ENCODE data around the gene RFPL4A.
"Not testable (repeated sequence)": the region's sequence is repeated elsewhere in the genome, so short reads cannot be mapped to it uniquely, and the experiment has no call there.

The RFPL4A gene

GRCh38 chr19:55758797-55759196, at the start of gene RFPL4A:
TSS of gene RFPL4A (plus strand) at chr19:55759097. CDS start at chr19:55761801, 2,704 bp downstream.
- DNase-seq: not testable (repeated sequence)

GRCh38 chr19:55711719-55712118, 47.2 kb upstream of the RFPL4A start:
- DNase-seq: no peak

- DNase-seq: no peak
Measured at GRCh38 chr19:55712804-55713631, 45.9 kb upstream of the RFPL4A start.

GRCh38 chr19:55716531-55716930, 42.4 kb upstream of the RFPL4A start:
- DNase-seq: no peak

- DNase-seq: no peak
Measured at GRCh38 chr19:55717251-55717650, 41.6 kb upstream of the RFPL4A start.

GRCh38 chr19:55717879-55718711, 40.8 kb upstream of the RFPL4A start:
- DNase-seq: not testable (repeated sequence)

- no peak for DNase-seq
Measured at GRCh38 chr19:55720214-55720746, 38.6 kb upstream of the RFPL4A start.

GRCh38 chr19:55720801-55721200, 38.1 kb upstream of the RFPL4A start:
- no peak for DNase-seq

- no peak for DNase-seq
Measured at GRCh38 chr19:55723491-55723890, 35.4 kb upstream of the RFPL4A start.

- not testable (repeated sequence) for DNase-seq
Measured at GRCh38 chr19:55730378-55730777, 28.5 kb upstream of the RFPL4A start.

GRCh38 chr19:55738302-55738701, 20.6 kb upstream of the RFPL4A start, which contains the start of gene NLRP9:
TSS of gene NLRP9 (minus strand) at chr19:55738402. CDS start at chr19:55738374, 28 bp downstream.
- no peak for DNase-seq

GRCh38 chr19:55750715-55751114, 8.2 kb upstream of the RFPL4A start:
- DNase-seq: no peak

- DNase-seq: no peak
Measured at GRCh38 chr19:55753401-55753800, 5.5 kb upstream of the RFPL4A start.

- DNase-seq: not testable (repeated sequence)
Measured at GRCh38 chr19:55756808-55757207, 2.1 kb upstream of the RFPL4A start.

- no peak for DNase-seq
Measured at GRCh38 chr19:55766466-55766865, 7.6 kb downstream of the RFPL4A start.

- DNase-seq: not testable (repeated sequence)
Measured at GRCh38 chr19:55768818-55769217, 9.9 kb downstream of the RFPL4A start, which contains the start of gene RFPL4AL1. TSS of gene RFPL4AL1 (plus strand) at chr19:55769118. CDS start at chr19:55771805, 2,687 bp downstream.

- DNase-seq: not testable (repeated sequence)
Measured at GRCh38 chr19:55769632-55770031, 10.7 kb downstream of the RFPL4A start.

- peak in 1 of 2 donors; percentile 17 for DNase-seq
Measured at GRCh38 chr19:55777528-55777927, 18.6 kb downstream of the RFPL4A start.

- DNase-seq: no peak
Measured at GRCh38 chr19:55778331-55778730, 19.4 kb downstream of the RFPL4A start.

- no peak for DNase-seq
Measured at GRCh38 chr19:55781112-55781511, 22.2 kb downstream of the RFPL4A start.

GRCh38 chr19:55795021-55795420, 36.1 kb downstream of the RFPL4A start:
- DNase-seq: no peak

GRCh38 chr19:55801416-55801815, 42.5 kb downstream of the RFPL4A start:
- DNase-seq: no peak

- DNase-seq: no peak
Measured at GRCh38 chr19:55802281-55802680, 43.4 kb downstream of the RFPL4A start.

Data from stimulated activated CD4-positive, alpha-beta T cell treated with anti-CD3 and anti-CD28 coated beads, Interleukin-2, amount 100 ng/mL, for 24 hours (primary cell).